ENCODE measurements around the gene TIGD6.

DNA sequence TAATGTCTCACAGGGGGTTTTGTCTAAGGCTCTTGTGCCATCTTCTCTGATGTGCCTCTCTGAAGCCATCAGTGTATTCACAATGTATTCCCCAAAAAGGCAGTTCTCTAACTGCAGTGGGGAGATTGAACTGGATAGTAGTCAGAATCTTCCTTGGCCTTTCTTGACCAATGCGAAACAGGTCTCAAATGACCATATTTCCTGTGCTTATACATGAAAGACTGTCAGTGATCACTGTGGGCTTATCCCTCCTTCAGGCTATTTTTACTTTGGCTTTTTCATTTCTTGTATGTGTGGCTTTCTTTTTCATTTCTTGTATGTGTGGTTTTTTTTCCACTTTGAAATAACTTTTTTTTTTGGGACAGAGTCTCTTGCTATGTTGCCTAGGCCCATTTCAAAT is 19.8 kb upstream of the TIGD6 start:
- TF ChIP-seq, protein P1, sequence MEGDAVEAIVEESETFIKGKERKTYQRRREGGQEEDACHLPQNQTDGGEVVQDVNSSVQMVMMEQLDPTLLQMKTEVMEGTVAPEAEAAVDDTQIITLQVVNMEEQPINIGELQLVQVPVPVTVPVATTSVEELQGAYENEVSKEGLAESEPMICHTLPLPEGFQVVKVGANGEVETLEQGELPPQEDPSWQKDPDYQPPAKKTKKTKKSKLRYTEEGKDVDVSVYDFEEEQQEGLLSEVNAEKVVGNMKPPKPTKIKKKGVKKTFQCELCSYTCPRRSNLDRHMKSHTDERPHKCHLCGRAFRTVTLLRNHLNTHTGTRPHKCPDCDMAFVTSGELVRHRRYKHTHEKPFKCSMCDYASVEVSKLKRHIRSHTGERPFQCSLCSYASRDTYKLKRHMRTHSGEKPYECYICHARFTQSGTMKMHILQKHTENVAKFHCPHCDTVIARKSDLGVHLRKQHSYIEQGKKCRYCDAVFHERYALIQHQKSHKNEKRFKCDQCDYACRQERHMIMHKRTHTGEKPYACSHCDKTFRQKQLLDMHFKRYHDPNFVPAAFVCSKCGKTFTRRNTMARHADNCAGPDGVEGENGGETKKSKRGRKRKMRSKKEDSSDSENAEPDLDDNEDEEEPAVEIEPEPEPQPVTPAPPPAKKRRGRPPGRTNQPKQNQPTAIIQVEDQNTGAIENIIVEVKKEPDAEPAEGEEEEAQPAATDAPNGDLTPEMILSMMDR (IDR thresholded peaks at IDR 0.05; ENCODE audit: insufficient read depth, low read depth, low read length), result no peak
- TF ChIP-seq EZH2 (IDR thresholded peaks at IDR 0.05; ENCODE audit: insufficient read depth, low read length), result no peak

All from astrocyte (in vitro differentiated cells and primary cell).